NCI-H1417 (cell line): ENCODE data around the gene LRRC47.
A peak's percentile ranks its signal among the peaks of the same experiment; 100 is the strongest.

Experiments
- DNase-seq, 3 experiments: peaks; one replicate each; lab custom pipeline; 2025; lab: John Stamatoyannopoulos, UW

The LRRC47 gene

DNA sequence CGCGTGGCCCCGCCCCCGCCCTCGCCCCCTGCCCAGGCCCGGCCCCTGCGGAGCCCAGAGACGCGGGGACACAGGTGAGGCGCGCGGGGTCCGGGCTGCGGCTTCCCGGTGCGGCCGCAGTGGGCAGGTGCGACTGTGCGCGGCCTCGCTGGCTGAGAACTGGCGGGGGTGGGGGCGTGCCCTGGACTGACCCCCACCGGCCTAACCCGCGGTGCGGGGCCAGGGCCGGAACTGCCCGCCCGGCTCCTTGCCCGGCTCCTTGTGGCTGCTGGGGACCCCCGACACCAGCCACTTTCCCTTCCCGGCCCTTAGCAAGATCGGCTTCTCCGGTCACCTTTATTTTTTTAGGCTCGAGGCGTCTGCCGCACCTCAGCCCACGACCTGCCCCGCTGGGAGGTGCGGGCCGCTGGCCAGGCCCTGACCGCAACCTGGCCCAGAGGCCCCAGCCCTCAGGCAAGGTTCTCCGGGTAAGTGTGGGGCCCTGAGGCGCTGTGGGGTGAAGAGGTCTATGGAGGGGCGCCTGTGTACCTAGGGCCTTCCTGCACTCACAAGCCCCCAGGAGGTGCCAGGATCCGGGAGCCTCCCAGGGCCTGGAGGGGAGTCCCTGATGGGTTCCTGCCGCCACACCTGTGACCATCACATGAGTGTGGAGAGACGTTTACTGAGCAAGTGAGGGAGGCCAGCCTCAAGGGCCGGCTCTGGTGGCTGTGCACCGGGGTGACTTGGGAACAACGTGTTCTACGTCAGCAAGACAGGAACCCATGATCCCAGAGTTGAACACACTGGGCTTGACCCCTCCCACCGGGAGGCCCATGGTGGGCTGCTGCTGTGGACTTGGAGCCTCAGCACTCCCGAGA lies 23.4 kb downstream of the LRRC47 start, which contains the start of gene SMIM1:
Gene SMIM1 (plus strand): TSS at position 35 of the 857 bp plus-strand sequence. CDS start 2,625 bp downstream, outside the sequence.
- DNase-seq = peak in 2 of 3 experiments; percentile 17 to 28

- peak; percentile 67 to 85 (median 81) for DNase-seq
These were observed 24.1 kb downstream of the LRRC47 start for GRCh38 chr1:3772027-3772714.

DNA sequence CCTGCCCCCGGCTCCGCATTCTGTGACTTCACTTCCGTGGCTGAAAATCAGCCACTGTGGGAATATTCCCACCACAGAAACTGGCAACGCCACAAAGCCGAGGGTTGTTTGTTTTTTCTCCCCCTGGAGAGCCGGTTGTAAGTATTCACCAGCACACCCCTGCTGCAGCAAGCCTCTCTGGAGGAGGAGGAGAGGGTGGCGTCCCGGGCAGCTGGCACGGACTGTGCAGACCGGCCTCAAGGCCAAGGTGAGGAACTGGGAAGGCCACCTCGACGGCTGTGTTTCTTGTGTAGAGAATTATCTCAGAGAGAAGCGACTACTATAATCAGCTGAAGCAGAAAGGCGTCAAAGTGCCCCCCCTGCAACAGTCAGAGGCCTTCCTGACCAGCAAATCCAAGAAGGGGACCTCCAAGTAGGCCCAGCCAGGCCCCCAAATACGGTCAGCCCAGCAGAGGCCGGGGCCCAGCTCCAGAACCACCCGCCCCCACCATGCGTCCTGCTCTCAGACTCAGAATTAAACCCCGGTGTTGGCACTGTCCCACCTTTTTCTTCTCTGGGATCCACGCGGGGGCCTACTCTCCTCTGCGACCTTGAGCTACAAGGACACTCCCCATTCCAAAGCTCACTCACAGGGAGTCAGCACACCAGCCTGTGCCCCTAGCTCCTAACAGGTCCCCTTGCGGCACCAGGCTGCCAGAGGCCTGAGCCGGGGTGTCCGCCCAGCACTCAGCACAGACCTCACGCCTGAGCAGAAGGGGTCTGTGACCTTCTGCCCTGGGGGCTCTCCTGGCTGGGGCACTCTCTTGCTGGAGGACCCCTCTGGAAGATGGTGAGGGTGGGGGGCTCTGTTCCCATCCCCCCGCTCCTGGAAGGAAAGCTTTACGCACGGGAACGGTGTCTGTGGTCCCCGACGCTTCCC lies 24.9 kb downstream of the LRRC47 start:
- DNase-seq = peak in 2 of 3 experiments; percentile 44 to 49

DNA sequence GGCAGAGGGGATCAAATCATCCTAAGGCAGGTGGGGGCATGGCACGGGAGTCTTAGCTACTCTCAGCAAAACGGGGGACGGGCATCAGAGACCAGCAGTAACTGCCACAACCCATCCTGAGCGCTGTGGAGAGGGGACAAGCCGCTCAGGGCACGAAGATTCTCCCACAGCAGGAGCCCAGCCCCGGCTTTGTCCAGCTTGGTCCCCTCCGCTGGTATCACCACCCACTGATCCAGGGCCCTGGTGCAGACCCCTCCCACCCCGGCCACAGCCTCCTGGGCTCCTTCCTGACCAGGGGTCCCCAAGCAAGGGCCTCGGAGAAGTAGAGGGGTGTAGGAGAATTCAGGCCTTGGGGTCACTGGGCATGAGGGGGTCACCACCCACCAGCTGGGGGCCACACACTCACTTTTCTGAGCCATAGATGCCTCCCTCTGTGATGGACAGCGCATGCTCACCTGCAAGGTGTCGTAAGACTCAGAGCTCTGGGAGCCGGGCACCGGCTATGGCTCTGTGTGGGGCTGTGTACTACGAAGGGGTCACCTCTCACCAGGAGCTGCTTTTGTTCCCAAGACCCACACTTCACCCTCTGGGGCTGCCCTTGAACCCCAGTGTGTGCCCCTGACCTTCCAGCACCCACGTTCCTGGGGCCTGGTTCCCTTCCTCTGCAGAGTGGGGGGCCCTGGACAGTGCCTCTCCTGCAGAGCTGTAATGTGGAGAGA lies 26.1 kb downstream of the LRRC47 start:
- DNase-seq = no peak

DNA sequence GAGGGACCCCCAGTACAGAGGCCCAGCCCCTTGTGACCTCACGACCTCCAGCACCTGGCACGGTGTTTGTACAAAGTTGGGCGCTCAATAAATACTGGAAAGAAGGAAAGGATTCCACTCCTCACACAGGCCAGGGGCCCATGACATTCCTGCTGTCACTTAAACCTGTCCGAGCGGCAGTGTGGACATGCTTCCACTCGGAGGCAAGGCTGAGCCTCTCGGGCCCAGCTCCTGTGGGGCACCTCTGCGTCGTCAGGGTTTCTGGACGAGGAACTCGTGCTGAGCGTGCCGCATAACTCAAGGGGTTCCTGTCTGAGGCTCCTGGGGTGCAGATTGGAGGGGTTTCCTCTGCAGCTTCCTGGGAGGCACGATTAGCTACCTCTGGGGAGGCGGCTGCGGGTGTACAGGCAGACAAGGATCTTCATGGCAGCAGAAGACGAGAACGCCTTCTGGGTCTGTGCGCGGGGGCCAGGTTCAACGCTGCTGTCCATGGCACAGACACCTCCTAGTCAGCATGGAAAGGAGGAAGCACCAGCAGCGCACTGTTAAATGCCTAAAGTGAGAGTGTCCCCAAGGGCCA lies 27.4 kb downstream of the LRRC47 start:
- no peak for DNase-seq

GRCh38 chr1:3767328-3767925 lies 28.9 kb downstream of the LRRC47 start:
- no peak for DNase-seq

- no peak for DNase-seq
These were observed 32.8 kb downstream of the LRRC47 start for GRCh38 chr1:3763351-3764125.

- no peak for DNase-seq
These were observed 33.4 kb downstream of the LRRC47 start for GRCh38 chr1:3762873-3763228.

DNA sequence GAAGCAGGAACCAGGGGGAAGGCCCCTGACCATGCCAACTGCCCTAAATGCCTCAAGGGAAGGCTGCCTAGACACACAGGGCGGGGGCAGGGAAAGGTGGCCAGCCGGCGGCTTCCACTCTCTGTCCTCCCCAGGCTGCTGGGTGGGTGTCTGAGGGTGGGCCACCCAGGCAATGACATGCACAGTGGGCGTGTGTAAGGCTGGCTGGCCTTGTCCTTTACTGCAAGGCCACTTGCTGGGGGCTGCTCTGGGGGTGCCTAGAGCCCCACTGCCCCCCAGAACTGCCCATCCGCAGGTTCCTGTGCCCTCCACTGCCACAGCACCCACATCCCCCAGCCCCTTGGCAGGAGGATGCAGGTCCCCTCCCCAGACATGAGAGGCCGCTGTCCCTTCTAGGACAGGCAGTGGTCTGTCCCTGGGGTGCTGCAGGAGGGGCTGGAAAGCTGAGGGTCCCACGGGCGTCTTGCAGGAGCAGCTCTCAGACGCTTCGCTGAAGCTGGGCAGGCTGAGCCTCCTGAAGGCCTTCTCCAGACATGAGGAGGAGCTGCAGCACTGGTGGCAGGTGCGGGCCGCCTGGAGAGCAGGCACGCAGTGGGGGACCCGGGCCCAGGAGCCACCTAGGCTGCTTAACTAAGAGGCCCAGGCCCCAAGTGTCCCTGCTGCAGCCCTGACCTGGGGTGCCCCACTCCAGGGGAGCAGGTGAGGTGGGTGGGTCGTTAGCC lies 34.0 kb downstream of the LRRC47 start:
- no peak for DNase-seq

DNA sequence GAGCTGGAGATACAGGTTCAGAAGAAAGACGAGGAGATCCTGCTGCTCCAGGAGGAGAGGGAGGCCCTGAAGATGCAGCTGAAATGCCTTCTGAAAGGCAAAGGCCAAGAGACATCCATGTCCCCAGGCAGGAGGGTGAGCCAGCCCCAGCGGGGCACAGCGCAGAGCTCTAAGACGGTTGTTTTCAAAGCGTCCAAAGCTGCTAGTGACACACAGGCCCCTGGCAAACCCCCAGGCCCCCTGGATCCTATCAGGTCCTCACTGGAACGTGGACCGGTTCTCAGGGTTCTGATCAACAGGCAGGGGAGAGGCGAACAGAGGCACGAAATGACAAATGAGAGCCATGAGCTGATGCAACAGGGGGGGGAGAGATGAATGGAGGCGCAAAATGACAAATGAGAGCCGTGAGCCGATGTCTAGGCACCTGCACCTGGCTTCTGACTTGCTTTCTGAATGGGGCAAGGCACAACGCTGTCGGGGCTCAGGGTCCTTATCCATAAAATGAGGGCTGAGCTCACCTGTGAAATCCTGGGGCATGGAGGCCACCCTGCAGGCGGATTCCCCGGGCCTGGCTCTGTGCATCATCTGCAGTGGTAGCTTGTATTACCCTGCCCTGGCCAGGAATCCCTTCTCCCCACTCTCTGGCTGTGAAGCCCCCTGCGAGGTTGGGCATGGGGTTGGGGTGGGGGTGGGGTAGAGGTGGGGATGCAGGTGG lies 34.8 kb downstream of the LRRC47 start:
- DNase-seq = no peak

DNA sequence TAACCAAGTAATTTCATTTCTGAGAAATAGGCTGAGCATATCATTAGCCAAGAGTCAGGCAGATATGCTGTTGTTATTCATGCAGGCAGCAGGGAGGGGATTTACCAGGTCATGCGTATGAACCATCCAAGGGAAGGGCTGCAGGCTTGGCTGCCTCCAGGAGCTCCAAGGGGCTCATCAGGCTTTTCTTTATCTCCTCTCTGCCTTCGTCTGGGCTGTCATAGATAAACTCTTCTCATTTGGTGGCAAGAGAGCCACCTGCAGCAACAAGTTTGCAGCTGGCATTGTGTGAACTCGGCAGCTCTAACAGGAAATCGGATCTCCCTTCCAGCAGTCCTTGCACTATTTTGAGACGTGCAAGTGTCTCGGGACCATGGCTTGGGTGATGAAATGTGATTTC lies 36.5 kb downstream of the LRRC47 start:
- no peak for DNase-seq

- DNase-seq = no peak
These were observed 37.1 kb downstream of the LRRC47 start for GRCh38 chr1:3759164-3759563.

GRCh38 chr1:3756394-3756793 lies 39.9 kb downstream of the LRRC47 start:
- no peak for DNase-seq

- DNase-seq = no peak
These were observed 42.4 kb downstream of the LRRC47 start for GRCh38 chr1:3753656-3754454.

DNA sequence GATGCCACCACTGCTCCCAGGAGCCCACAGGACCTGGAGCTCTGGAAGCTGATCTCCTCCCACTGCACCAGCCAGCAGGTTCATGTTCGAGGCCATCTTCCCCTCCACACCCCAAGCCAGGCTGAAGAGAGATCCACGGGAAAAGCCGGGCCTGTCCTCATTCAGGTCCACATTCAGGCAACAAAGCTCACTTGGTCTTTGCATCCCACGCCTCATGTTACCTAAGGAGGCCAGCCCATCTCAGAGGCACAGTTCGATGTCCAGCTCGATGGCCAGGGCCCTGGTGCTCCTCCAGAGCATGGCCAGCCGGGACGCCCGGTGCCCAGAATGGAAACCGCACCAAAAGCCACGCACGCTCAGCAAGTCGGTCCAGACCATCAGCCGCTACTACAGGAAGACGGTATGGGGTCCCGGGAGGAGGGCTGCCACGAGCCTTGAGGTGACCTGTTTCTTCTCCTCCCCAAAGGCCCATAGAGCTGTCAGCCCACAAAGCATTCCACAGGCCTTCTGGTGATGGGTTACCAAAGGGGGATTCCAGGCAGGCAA lies 43.8 kb downstream of the LRRC47 start, which contains the start of gene CCDC27:
Gene CCDC27 (plus strand): TSS at position 51 of the 546 bp plus-strand sequence. CDS start 32 bp downstream, at position 83.
- no peak for DNase-seq

DNA sequence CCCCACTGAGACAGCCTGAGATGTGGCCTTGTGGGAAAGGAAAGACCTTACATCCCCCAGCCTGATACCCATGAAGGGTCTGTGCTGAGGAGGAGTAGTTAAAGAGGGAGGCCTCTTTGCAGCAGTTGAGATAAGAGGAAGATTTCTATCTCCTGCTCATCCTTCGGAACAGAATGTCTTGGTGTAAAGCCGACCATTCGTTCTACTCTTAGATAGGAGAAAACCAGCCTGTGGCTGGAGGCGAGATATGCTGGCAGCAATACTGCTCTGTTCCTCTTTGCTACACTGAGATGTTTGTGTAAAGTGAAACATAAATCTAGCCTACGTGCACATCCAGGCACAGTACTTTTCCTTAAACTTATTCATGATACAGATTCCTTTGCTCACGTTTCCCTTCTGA lies 45.6 kb downstream of the LRRC47 start:
- no peak for DNase-seq

- DNase-seq = no peak
These were observed 46.8 kb downstream of the LRRC47 start for GRCh38 chr1:3749512-3749911.
